GM12878 (cell line): Measurements from ENCODE around the gene AZU1. TPM values are rescaled to one million over a fixed set of nuclear protein-coding genes. Genes with fewer than 3 reads are reported as not detected.

Source experiments
- ATAC-seq: fragments of 200-7000 bp; cut with Tn5 transposase; 3 replicates; pipeline ENCODE4 v1.9.1; 2020; ENCODE audit warnings: mild to moderate bottlenecking, moderate library complexity
- BruUV-seq: library from RNA; stranded (reverse); fragments of 400-500 nt; replicated peaks from 2 replicates; lab custom pipeline; 2021; lab: Mats Ljungman, UMichigan
- CTCF ChIA-PET: fragments of 300-600 bp; sonication (Branson Sonifier 250); formaldehyde crosslinking; extraction: SDS; loops from one replicate; lab custom pipeline; 2021; ENCODE audit warnings: inconsistent platforms; lab: Yijun Ruan, JAX
- POLR2A ChIA-PET: fragments of 350-600 bp; formaldehyde crosslinking; extraction: SDS; loops from one replicate; lab custom pipeline; 2021; ENCODE audit warnings: inconsistent platforms; lab: Charles Lee
- RAD21 ChIA-PET: fragments of 300-600 bp; sonication (Branson Sonifier 250); formaldehyde crosslinking; loops from one replicate; lab custom pipeline; 2023; ENCODE audit warnings: antibody characterized with exemption; ENCODE audit not compliant: unreplicated experiment; lab: Charles Lee
- SMC1A ChIA-PET: fragments of 300-600 bp; sonication (Branson Sonifier 250); formaldehyde crosslinking; loops from one replicate; lab custom pipeline; 2023; ENCODE audit not compliant: unreplicated experiment, uncharacterized antibody; lab: Charles Lee
- DNase-seq: peaks from one replicate; pipeline ENCODE4 v3.0.0-alpha.2; 2011; ENCODE audit warnings: low read depth, low spot score
- FAIRE-seq: peaks from 3 replicates; lab custom pipeline; 2011; peaks lifted over from hg19 to GRCh38; lab: Jason Lieb, UNC
- H2AFZ ChIP-seq: 2 replicates; pipeline ENCODE4 v1.6.0; 2011; ENCODE audit warnings: low read depth, low read length, control low read depth; ENCODE audit not compliant: control insufficient read depth
- H3K27ac ChIP-seq: 2 replicates; pipeline ENCODE4 v1.5.1; 2011; ENCODE audit warnings: control low read depth; ENCODE audit not compliant: control insufficient read depth, insufficient read depth
- H3K27me3 ChIP-seq, 2 experiments: replicated peaks in 1 of 2; 2 replicates each; pipeline versions ENCODE4 v1.6.0 to v1.6.1; 2011; ENCODE audit warnings: low read length in 1 of 2; ENCODE audit not compliant: control insufficient read depth in 2 of 2, insufficient read depth in 2 of 2
- H3K36me3 ChIP-seq, 2 experiments: 2 replicates each; pipeline ENCODE4 v1.5.1; 2011; ENCODE audit warnings: low read length in 1 of 2; ENCODE audit not compliant: control insufficient read depth in 2 of 2, insufficient read depth in 2 of 2
- H3K4me1 ChIP-seq: 2 replicates; pipeline ENCODE4 v1.6.1; 2011; ENCODE audit warnings: mild to moderate bottlenecking, low read length, moderate library complexity, mixed read lengths; ENCODE audit not compliant: control insufficient read depth, insufficient read depth
- H3K4me2 ChIP-seq: 2 replicates; pipeline ENCODE4 v1.6.0; 2011; ENCODE audit warnings: control low read depth; ENCODE audit not compliant: control insufficient read depth, insufficient read depth
- H3K4me3 ChIP-seq: fragments of 200-600 bp; sonication (generic); 2 replicates; pipeline ENCODE4 v1.5.1; 2016
- H3K79me2 ChIP-seq: 2 replicates; pipeline ENCODE4 v1.6.0; 2011; ENCODE audit warnings: low read length; ENCODE audit not compliant: control insufficient read depth, insufficient read depth
- H3K9ac ChIP-seq: 2 replicates; pipeline ENCODE4 v1.8.0; 2011; ENCODE audit warnings: low read length, control low read depth, mixed read lengths; ENCODE audit not compliant: control insufficient read depth, insufficient read depth
- H3K9me3 ChIP-seq: replicated peaks from 3 replicates; pipeline ENCODE4 v1.5.1; 2011; ENCODE audit warnings: mild to moderate bottlenecking, low read length; ENCODE audit not compliant: control insufficient read depth, insufficient read depth
- H4K20me1 ChIP-seq: 2 replicates; pipeline ENCODE4 v1.6.0; 2011; ENCODE audit not compliant: control insufficient read depth, insufficient read depth
- BCL11A ChIP-seq: IDR thresholded peaks from 2 replicates; pipeline ENCODE4 v1.6.1; 2011; ENCODE audit warnings: low read depth, low read length
- CBX3 ChIP-seq: fragments of 200-600 bp; sonication (generic); IDR thresholded peaks from 2 replicates; pipeline ENCODE4 v1.6.1; 2016; ENCODE audit warnings: low read depth, borderline replicate concordance
- EED ChIP-seq: sonication (generic); IDR thresholded peaks from 2 replicates; pipeline ENCODE4 v1.6.1; 2016; ENCODE audit warnings: antibody characterized with exemption, low read depth
- KAT2A ChIP-seq: conservative IDR thresholded peaks from 2 replicates; pipeline ENCODE4 v1.6.1; 2011; ENCODE audit warnings: low read depth, low read length; ENCODE audit not compliant: control insufficient read depth
- KDM1A ChIP-seq: fragments of 200-600 bp; sonication (generic); IDR thresholded peaks from 2 replicates; pipeline ENCODE4 v1.6.1; 2016; ENCODE audit warnings: borderline replicate concordance
- MEF2B ChIP-seq: fragments of 450-650 bp; IDR thresholded peaks from 2 replicates; pipeline ENCODE4 v1.6.1; 2018; ENCODE audit warnings: mild to moderate bottlenecking, moderate library complexity; ENCODE audit not compliant: partially characterized antibody, poor library complexity, severe bottlenecking
- NFYB ChIP-seq: IDR thresholded peaks from 2 replicates; pipeline ENCODE4 v1.6.1; 2011; ENCODE audit warnings: low read depth, mild to moderate bottlenecking, low read length, improper control_type of control experiment, moderate library complexity; ENCODE audit not compliant: insufficient read depth
- PAX5 ChIP-seq: IDR thresholded peaks from 2 replicates; pipeline ENCODE4 v1.6.1; 2011; ENCODE audit warnings: low read depth, low read length, borderline replicate concordance
- PKNOX1 ChIP-seq: fragments of 450-650 bp; IDR thresholded peaks from 2 replicates; pipeline ENCODE4 v1.6.1; 2016; ENCODE audit warnings: mild to moderate bottlenecking
- POLR2A ChIP-seq: IDR thresholded peaks from 2 replicates; pipeline ENCODE4 v1.6.1; 2011; ENCODE audit warnings: low read depth, mild to moderate bottlenecking, low read length
- POLR2AphosphoS5 ChIP-seq: IDR thresholded peaks from 2 replicates; pipeline ENCODE4 v1.6.1; 2011; ENCODE audit warnings: mild to moderate bottlenecking, low read length, inconsistent platforms
- TCF3 ChIP-seq: IDR thresholded peaks from 2 replicates; pipeline ENCODE4 v1.6.1; 2012; ENCODE audit warnings: low read depth, mild to moderate bottlenecking, low read length, borderline replicate concordance; ENCODE audit not compliant: insufficient read depth
- WRNIP1 ChIP-seq: IDR thresholded peaks from 2 replicates; pipeline ENCODE4 v1.6.1; 2011; ENCODE audit warnings: low read depth, low read length, improper control_type of control experiment, borderline replicate concordance
- WGBS: methylation state at CpG from one replicate; pipeline ENCODE4 v1.1.6; 2016; ENCODE audit warnings: low lambda C conversion rate; ENCODE audit not compliant: insufficient replicate concordance, insufficient coverage; ENCODE audit errors: missing lambda C conversion rate; 5-methylcytosine and 5-hydroxymethylcytosine counted together
- in situ Hi-C: fragments of 300-500 bp; cut with MboI; formaldehyde crosslinking; loops from 9 replicates; pipeline ENCODE4 v1.14.3; 2018; ENCODE audit warnings: mixed read lengths
- intact Hi-C: fragments of 100-400 bp; cut with micrococcal nuclease; formaldehyde crosslinking; loops from one replicate; pipeline ENCODE4 v1.14.2; 2022; ENCODE audit not compliant: unreplicated experiment
- polyA plus RNA-seq, 11 experiments: library from polyadenylated mRNA; depleted of rRNA in 4 of 11; unstranded in 6 of 11; stranded (reverse) in 5 of 11; fragments of >200 nt; fragmentation: Nextera tagmentation in 4 of 11; fragmentation: Illumina TruSeq in 1 of 11; extraction: Ambion mirVana in 4 of 11; extraction: Trizol in 1 of 11; gene quantifications; 1 replicate in 1 of 11; 2 replicates in 10 of 11; pipeline versions ENCODE4 v1.2.1 to v1.2.3, GENCODE V29; 2011 to 2016; ENCODE audit warnings: inconsistent platforms in 2 of 11, missing spikeins in 2 of 11, low read depth in 1 of 11
- total RNA-seq, 4 experiments: library from RNA; depleted of rRNA in 3 of 4; stranded (reverse); fragments of >200 nt in 3 of 4; fragmentation: Illumina TruSeq in 1 of 4; extraction: Trizol in 1 of 4; gene quantifications; 2 replicates each; pipeline versions ENCODE4 v1.2.1 to v1.2.3, GENCODE V29; 2013 to 2021

AZU1 gene
- total and polyA plus RNA-seq, 10 of the 15 experiments (the other 5 are each of a cell fraction or from before 2014, with no cell fraction given), result not detected

- no TSS peak for BruUV-seq
- ChIA-PET POLR2A (no interaction called here), SMC1A (no interaction called here), RAD21 (no interaction called here), CTCF (no interaction called here)
- Histone ChIP-seq H3K4me2 (no peak overlapping the region), H3K4me3 (no peak overlapping the region), H3K4me1 (no peaks in the 10 kb centered on the region), H3K27ac (no peak overlapping the region), H3K27me3 (no peaks in the 10 kb centered on the region), H3K36me3 (peaks cover 22 to 25% of the 10 kb centered on the region in 2 experiments; a peak in 3 of 4 replicates), H3K9ac (no peak overlapping the region), H3K9me3 (no peaks in the 10 kb centered on the region; the same call in 2 of the 3 replicates), H3K79me2 (no peaks in the 10 kb centered on the region; the same call in 1 of the 2 replicates), H2AFZ (no peak overlapping the region), H4K20me1 (no peaks in the 10 kb centered on the region; the same call in 1 of the 2 replicates)
- over 99% methylated on average over 46 of the region's 72 CpGs for WGBS
- in situ Hi-C loops, result no loop called here
- TF ChIP-seq PAX5, result peak; percentile 27; the same call in 1 of the 2 replicates
- TF ChIP-seq KDM1A, result no peak
- TF ChIP-seq EED, result no peak
- TF ChIP-seq TCF3, result no peak
- peak; percentile 44 for TF ChIP-seq POLR2AphosphoS5
- TF ChIP-seq KAT2A, result no peak
- 0 out of 2 replicates have a peak, but pooled peaks have one; percentile 44 for TF ChIP-seq BCL11A
- no peak for TF ChIP-seq CBX3
- TF ChIP-seq MEF2B, result no peak
- no peak for TF ChIP-seq NFYB
- TF ChIP-seq PKNOX1, result no peak
- no peak for TF ChIP-seq WRNIP1
- TF ChIP-seq POLR2A, result peak; percentile 36
- FAIRE-seq, result no peak
- intact Hi-C loops, result no loop called here
- DNase-seq, result no peak
- no peak for ATAC-seq
These were observed 14.9 kb upstream of the AZU1 start for GRCh38 chr19:812747-813218.
